ENCODE data around the gene IQSEC1. TPM values are rescaled to one million over a fixed set of nuclear protein-coding genes. Genes with fewer than 3 reads are reported as not detected.

The IQSEC1 gene
- total RNA-seq, 1 experiment from 2014 or later = 13.3 TPM

GRCh38 chr3:13040361-13041074 lies 32.7 kb downstream of the IQSEC1 start:
- CTCF ChIA-PET = no interaction called here
- no TSS peak for BruUV-seq (replicated peaks)
- H3K9me3 Mint-ChIP-seq (ENCODE audit: low read depth, unreplicated experiment) = no peaks in the 10 kb centered on the region
- H3K27ac Mint-ChIP-seq (ENCODE audit: unreplicated experiment) = no peak overlapping the region
- no peak for TF ChIP-seq CTCF (IDR thresholded peaks at IDR 0.05; ENCODE audit: unreplicated experiment)
- intact Hi-C loops (cut with micrococcal nuclease; ENCODE audit: unreplicated experiment) = no loop called here
- H3K36me3 Mint-ChIP-seq (ENCODE audit: insufficient read depth, unreplicated experiment) = no peaks in the 10 kb centered on the region
- peaks cover 25% of the 10 kb centered on the region for H3K4me1 Mint-ChIP-seq (ENCODE audit: low read depth, unreplicated experiment)
- no peak overlapping the region for H3K4me3 Mint-ChIP-seq (ENCODE audit: low read depth, unreplicated experiment)
- DNase-seq = no peak
- peaks cover 71% of the 10 kb centered on the region for H3K27me3 Mint-ChIP-seq (ENCODE audit: unreplicated experiment)

DNA sequence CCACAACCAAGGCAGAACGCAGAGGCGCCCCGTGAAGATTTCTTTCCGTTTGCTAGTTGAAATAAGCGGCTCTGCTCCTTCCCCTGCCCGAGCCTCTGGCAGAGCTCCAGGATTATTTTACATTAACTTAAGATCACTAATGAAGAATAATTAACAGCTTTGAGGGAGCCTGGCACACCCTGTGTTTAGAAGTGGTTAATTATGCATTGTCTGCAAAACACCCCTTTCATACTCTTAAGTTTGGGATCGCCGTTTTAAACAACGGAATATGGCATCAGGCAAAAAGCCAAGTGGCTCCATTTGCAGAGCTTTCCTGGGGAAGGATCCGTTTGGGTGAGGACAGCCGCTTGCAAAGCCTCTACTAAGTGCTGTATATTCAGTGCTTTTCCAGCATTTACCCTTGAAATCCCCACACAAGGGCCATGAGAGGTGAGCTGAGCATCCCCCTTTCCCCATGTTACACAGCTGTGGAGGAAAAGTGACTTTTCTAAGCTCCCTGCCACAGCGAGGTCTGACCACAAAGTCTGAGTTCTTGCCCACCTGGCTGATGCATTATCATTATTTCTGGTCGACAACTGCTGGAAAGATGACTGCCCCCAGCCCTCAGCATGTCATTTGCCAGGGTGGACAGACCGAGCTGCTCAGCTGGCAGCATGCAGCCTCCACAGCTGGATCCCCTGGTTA lies 33.9 kb downstream of the IQSEC1 start:
- Mint-ChIP-seq H3K36me3 (ENCODE audit: insufficient read depth, unreplicated experiment) (no peaks in the 10 kb centered on the region), H3K4me3 (ENCODE audit: low read depth, unreplicated experiment) (no peak overlapping the region), H3K27me3 (ENCODE audit: unreplicated experiment) (peaks cover 81% of the 10 kb centered on the region), H3K4me1 (ENCODE audit: low read depth, unreplicated experiment) (peaks cover 25% of the 10 kb centered on the region), H3K27ac (ENCODE audit: unreplicated experiment) (no peak overlapping the region), H3K9me3 (ENCODE audit: low read depth, unreplicated experiment) (no peaks in the 10 kb centered on the region)
- no peak for DNase-seq
- no TSS peak for BruUV-seq (replicated peaks)
- CTCF ChIA-PET = no interaction called here
- no peak for TF ChIP-seq CTCF (IDR thresholded peaks at IDR 0.05; ENCODE audit: unreplicated experiment)
- intact Hi-C loops (cut with micrococcal nuclease; ENCODE audit: unreplicated experiment) = no loop called here

GRCh38 chr3:13037458-13038117 lies 35.6 kb downstream of the IQSEC1 start:
- no peak overlapping the region for H3K4me3 Mint-ChIP-seq (ENCODE audit: low read depth, unreplicated experiment)
- no peaks in the 10 kb centered on the region for H3K36me3 Mint-ChIP-seq (ENCODE audit: insufficient read depth, unreplicated experiment)
- no peak for DNase-seq
- peaks cover 67% of the 10 kb centered on the region for H3K27me3 Mint-ChIP-seq (ENCODE audit: unreplicated experiment)
- no peak for TF ChIP-seq CTCF (IDR thresholded peaks at IDR 0.05; ENCODE audit: unreplicated experiment)
- H3K9me3 Mint-ChIP-seq (ENCODE audit: low read depth, unreplicated experiment) = no peaks in the 10 kb centered on the region
- BruUV-seq (replicated peaks) = no TSS peak
- no peak overlapping the region for H3K27ac Mint-ChIP-seq (ENCODE audit: unreplicated experiment)
- intact Hi-C loops (cut with micrococcal nuclease; ENCODE audit: unreplicated experiment) = no loop called here
- peaks cover 25% of the 10 kb centered on the region for H3K4me1 Mint-ChIP-seq (ENCODE audit: low read depth, unreplicated experiment)
- CTCF ChIA-PET = no interaction called here

DNA sequence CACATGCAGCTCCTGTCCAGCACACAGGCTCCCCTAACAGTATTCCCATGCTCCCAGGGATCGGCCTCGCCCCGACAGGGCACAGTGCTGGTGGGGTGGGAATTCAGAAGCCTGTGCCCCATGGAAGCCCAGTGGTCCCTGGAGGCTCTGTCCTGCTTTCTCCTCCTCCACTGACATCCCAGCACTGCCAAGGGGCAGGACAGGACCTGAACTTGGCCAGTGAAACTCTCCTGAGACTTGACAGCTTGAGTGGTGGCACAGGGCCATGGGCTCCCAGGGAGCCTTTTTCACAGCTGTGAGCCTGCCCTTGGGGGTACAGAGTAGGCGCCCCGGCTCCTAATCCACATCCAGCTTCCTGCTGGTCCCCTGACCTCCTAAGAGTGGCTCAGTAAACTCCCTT lies 38.4 kb downstream of the IQSEC1 start:
- no peaks in the 10 kb centered on the region for H3K9me3 Mint-ChIP-seq (ENCODE audit: low read depth, unreplicated experiment)
- H3K4me1 Mint-ChIP-seq (ENCODE audit: low read depth, unreplicated experiment) = peaks cover 16% of the 10 kb centered on the region
- BruUV-seq (replicated peaks) = no TSS peak
- H3K27me3 Mint-ChIP-seq (ENCODE audit: unreplicated experiment) = peaks cover 63% of the 10 kb centered on the region
- H3K4me3 Mint-ChIP-seq (ENCODE audit: low read depth, unreplicated experiment) = no peak overlapping the region
- TF ChIP-seq CTCF (IDR thresholded peaks at IDR 0.05; ENCODE audit: unreplicated experiment) = no peak
- no peak for DNase-seq
- H3K27ac Mint-ChIP-seq (ENCODE audit: unreplicated experiment) = no peak overlapping the region
- no peaks in the 10 kb centered on the region for H3K36me3 Mint-ChIP-seq (ENCODE audit: insufficient read depth, unreplicated experiment)
- intact Hi-C loops (cut with micrococcal nuclease; ENCODE audit: unreplicated experiment) = no loop called here
- CTCF ChIA-PET = no interaction called here
